H7 (cell line): ENCODE measurements around the gene DNAJC4. TPM values are rescaled to one million over a fixed set of nuclear protein-coding genes. Genes with fewer than 3 reads are reported as not detected.

ENCODE experiments used
- DNase-seq: peaks from one replicate; pipeline ENCODE4 v3.0.0; 2012
- H3K27me3 ChIP-seq: 2 replicates; pipeline ENCODE4 v1.6.0; 2011; ENCODE audit warnings: mild to moderate bottlenecking, low read length; ENCODE audit not compliant: control insufficient read depth, insufficient read depth
- H3K36me3 ChIP-seq: replicated peaks from 2 replicates; pipeline ENCODE4 v1.5.1; 2011; ENCODE audit warnings: low read length; ENCODE audit not compliant: control insufficient read depth, insufficient read depth
- H3K4me3 ChIP-seq: 2 replicates; pipeline ENCODE4 v1.5.1; 2011; ENCODE audit warnings: low read depth, mild to moderate bottlenecking, control low read depth, low read length, moderate library complexity; ENCODE audit not compliant: insufficient read depth
- total RNA-seq: library from RNA; depleted of rRNA; stranded (reverse); fragments of >200 nt; shearing (Covaris generic); gene quantifications from 2 replicates; pipeline ENCODE4 v1.2.3, GENCODE V29; 2014; rRNA removed

DNAJC4 gene, protein sequence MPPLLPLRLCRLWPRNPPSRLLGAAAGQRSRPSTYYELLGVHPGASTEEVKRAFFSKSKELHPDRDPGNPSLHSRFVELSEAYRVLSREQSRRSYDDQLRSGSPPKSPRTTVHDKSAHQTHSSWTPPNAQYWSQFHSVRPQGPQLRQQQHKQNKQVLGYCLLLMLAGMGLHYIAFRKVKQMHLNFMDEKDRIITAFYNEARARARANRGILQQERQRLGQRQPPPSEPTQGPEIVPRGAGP
- total RNA-seq = 12.0 and 18.0 TPM in 2 replicates

DNA sequence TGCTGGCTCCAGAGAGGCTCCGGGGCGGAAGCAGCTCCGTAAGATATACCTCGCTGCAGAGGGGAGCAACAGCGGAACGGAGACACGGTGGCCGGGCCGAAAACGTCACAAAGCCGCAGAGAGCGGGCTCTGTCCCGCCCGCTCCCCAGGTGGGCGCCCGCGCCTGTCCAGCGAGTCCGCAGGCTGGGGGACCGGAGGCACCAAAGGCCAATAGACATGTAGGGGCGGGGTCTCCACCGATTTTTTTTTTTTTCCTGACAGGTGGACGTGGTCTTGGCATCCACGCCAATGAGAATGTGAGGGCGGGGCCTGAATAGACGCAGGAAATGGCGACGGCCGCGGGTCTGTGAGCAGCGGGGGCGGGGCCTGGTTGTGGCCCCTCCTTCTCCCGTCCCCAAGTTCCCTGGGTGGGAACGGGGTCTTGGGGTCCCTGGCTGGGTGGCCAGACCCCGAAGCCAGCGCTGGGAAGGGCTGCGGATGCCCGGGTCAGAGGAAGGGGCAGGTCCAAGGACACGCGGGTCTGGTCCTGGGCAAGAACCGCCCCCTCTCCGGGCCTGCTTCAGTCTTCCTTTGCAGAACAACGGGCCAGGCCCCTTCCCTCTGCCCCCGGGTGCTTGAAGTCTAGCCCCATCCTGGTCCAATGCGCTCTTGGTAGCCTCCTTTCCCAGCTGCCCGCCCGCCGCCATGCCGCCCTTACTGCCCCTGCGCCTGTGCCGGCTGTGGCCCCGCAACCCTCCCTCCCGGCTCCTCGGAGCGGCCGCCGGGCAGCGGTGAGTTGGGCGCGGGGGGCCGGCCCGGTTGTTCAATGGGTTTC, at the start of gene DNAJC4:
DNAJC4 (plus strand) TSS at position 378 of the 814 bp plus-strand sequence; CDS start at position 685, 307 bp downstream.
- Histone ChIP-seq H3K36me3 (no peaks in the 10 kb centered on the region), H3K27me3 (peaks cover 10% of the 10 kb centered on the region; the same call in 1 of the 2 replicates), H3K4me3 (peak within 1 kb of the TSS; percentile 80)
- DNase-seq = peak; percentile 98

DNA sequence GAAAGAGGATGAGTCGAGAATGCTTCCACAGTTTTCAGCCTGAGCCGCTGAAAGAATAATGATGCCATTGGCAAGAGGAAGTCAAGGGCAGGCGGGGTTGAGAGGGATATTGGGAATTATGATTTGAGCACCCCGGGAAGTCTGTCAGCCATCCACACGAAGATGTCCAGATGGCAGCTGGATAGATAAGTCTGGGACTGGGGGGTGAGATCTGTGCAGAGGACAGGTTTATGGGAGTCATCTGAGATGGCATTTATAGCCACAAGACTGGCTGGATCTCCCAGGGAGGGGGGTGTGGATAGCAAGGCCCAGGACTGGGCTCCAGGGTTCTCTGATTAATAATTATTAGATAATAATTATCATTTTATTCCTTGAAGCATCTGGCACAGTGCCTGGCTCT, 49.5 kb upstream of the DNAJC4 start:
- no peak for DNase-seq
- Histone ChIP-seq H3K27me3 (no peaks in the 10 kb centered on the region), H3K4me3 (no peak overlapping the region), H3K36me3 (0 out of 2 replicates have a peak, but pooled peaks cover 2% of the 10 kb centered on the region)

GRCh38 chr11:64181506-64182411, 48.6 kb upstream of the DNAJC4 start:
- DNase-seq = peak; percentile 85
- Histone ChIP-seq H3K36me3 (0 out of 2 replicates have a peak, but pooled peaks cover 2% of the 10 kb centered on the region), H3K4me3 (no peak overlapping the region), H3K27me3 (no peaks in the 10 kb centered on the region)

GRCh38 chr11:64183890-64184289, 46.5 kb upstream of the DNAJC4 start:
- Histone ChIP-seq H3K27me3 (no peaks in the 10 kb centered on the region), H3K4me3 (no peak overlapping the region), H3K36me3 (peaks cover 4% of the 10 kb centered on the region)
- DNase-seq = no peak

DNA sequence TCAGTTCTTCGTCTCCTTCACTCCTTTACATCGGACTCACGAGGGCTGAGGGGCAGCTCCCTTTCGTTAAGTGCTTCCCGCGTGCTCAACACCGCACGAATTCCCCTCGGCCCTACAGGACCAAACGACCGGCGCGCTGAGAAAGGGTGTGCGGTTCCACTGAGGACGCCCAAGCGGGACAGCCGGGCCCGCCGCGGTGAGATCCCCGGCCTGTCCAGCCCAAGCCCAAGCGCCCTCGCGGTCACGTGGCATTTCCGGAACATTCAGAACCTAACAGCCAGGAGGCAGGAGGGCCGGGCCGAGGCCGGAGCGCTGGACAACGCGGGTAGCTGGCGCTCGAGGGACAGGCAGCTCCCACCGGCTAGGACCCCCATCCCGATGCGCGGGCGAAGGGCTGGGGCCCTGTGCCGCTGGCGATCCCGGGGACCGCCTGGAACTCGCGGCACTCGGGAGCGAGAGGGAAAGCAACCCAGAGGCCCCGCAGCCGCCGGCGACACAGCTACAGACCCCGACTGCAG, 45.1 kb upstream of the DNAJC4 start:
- Histone ChIP-seq H3K27me3 (no peaks in the 10 kb centered on the region), H3K4me3 (peak overlapping the region; percentile 82), H3K36me3 (peaks cover 2% of the 10 kb centered on the region)
- DNase-seq = no peak

DNA sequence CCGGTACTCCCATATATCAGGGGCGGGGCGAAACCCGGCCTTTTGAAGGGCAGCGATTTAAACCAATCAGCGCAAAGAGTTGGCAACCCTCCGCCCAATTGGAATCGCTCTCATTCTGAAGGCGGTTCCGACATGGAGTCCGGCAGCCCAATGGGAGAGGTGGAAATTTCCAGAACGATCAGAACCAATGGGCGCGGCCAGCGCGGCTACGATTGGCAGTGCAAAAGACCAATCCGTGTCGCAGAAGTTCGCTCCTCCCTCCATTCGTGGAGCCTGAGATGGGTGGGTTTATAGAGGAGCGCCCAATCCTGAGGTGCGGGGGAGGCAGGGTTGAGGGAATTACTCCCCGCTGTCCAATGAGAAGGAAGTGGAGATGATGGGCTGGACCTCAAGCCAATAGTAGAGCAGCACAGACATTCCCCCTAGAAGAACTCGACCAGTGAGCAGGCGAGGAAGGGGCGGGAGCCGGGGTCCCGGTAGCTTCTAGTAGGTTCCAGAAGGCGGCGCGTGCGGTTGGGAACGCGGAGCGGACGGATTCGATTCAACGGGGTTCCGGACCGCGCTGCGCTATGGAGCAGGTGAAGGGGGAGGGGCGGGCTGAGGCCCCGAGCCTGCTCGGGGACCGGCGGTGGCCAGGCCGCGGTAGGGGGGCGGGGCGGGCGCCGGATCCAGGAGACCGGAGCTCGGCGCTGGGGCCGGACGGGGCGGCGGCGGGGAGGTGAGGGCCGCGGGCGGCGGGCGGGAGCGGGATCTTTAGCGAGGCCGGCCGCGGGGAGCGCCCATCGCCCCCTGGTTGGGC, 44.5 kb upstream of the DNAJC4 start, which contains the start of gene STIP1:
STIP1 (plus strand) TSS at position 479 of the 799 bp plus-strand sequence; CDS start at position 570, 91 bp downstream.
- Histone ChIP-seq H3K27me3 (no peaks in the 10 kb centered on the region), H3K36me3 (peaks cover 2% of the 10 kb centered on the region), H3K4me3 (peak within 1 kb of the TSS; percentile 82)
- peak; percentile 100 for DNase-seq

DNA sequence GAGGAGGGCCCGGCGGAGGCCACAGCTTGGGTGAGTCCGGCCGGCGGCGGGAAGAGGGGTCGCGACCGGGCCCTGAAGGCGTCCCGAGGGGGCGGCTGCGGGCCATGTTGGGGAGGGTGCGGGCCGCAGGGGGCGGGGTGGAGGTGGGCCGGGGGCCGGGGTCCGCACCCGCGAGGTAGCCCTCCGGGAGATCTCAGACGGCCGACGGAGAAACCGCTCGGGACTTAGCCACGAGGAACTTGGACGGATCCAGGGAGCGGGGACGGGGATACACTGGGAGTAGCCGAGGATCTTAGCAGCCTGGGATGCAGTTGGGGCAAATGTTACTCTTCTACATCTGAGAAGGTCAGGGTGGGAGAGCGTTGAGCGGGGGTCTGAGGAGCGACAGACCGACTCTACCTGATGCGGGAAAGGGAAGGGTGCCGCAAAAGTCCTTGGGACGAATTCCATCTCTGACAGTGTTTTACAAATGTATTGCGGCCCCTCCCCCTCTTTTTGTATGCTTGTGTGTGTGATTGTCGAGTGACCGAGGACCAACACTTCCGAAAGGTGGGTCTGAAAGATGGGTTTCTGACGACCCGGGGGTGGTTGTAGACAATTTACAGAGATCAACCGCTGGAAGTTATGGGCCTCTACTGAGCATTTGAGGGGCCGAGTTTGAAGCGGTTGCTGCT, 43.7 kb upstream of the DNAJC4 start:
- Histone ChIP-seq H3K27me3 (no peaks in the 10 kb centered on the region), H3K4me3 (no peak overlapping the region), H3K36me3 (peaks cover 2% of the 10 kb centered on the region)
- DNase-seq = no peak

GRCh38 chr11:64192434-64192833, 37.9 kb upstream of the DNAJC4 start:
- H3K27me3 ChIP-seq = no peaks in the 10 kb centered on the region
- peaks cover 45% of the 10 kb centered on the region for H3K36me3 ChIP-seq
- H3K4me3 ChIP-seq = no peak overlapping the region
- DNase-seq = no peak

DNA sequence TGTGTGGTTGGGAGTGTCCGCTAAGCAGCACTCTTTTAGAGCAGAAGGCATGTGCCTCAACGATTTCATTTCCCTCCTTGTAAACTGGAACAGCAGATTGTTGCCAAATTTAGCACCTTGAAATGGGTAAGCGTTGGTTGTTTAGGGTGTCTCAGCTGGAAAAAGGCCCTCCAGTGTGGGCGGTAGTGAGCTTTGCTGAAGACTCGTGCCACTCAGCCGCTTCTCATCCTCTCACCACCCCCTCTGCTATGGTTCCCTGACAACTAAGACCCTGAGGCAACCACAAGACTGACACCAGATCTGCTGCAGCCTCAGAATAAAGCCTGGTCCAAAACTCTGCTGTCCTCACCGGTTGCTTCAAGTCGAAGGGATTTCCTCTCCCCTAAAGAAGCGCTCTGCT, 33.7 kb upstream of the DNAJC4 start:
- H3K27me3 ChIP-seq = no peaks in the 10 kb centered on the region
- peaks cover 65% of the 10 kb centered on the region for H3K36me3 ChIP-seq
- no peak for DNase-seq
- no peak overlapping the region for H3K4me3 ChIP-seq

DNA sequence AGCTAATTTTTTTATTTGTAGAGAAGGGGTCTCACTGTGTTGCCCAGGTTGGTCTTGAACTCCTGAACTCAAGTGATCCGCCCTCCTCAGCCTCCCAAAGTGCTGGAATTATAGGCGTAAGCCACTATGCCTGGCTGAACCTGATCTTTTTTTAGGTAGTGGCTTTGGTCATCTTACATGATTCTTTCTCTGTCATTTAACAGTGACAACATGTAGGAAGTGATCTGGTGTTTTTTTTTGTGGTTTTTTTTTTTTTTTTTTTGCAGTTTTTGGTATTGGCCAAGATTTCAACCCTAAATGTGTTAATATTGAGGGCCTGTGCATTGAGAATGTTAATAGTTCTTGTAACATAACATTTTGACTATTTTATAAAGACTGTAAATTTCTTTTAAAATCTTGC, 31.8 kb upstream of the DNAJC4 start:
- H3K36me3 ChIP-seq = peaks cover 70% of the 10 kb centered on the region
- no peak for DNase-seq
- no peaks in the 10 kb centered on the region for H3K27me3 ChIP-seq
- no peak overlapping the region for H3K4me3 ChIP-seq

DNA sequence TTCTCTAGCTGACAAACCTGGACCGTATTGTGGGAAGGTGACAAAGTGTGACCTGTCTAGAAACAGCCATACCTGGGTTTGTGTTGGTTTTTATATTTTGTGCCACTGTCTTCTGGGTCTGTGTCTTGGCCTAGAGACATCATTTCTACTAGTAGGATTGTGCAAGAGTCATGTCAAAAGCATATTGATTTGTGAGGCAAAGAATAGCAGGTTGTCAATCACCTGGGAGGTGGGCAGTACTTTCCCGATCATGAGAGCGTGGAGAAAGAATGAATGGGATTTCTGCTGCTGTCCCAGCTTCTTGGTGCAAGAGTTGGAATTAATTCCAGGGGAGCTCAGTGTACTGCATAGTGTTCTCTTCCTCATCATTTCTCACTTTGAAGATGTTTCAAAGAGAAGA, 28.8 kb upstream of the DNAJC4 start:
- Histone ChIP-seq H3K27me3 (no peaks in the 10 kb centered on the region), H3K36me3 (peaks cover 55% of the 10 kb centered on the region), H3K4me3 (no peak overlapping the region)
- DNase-seq = no peak

DNA sequence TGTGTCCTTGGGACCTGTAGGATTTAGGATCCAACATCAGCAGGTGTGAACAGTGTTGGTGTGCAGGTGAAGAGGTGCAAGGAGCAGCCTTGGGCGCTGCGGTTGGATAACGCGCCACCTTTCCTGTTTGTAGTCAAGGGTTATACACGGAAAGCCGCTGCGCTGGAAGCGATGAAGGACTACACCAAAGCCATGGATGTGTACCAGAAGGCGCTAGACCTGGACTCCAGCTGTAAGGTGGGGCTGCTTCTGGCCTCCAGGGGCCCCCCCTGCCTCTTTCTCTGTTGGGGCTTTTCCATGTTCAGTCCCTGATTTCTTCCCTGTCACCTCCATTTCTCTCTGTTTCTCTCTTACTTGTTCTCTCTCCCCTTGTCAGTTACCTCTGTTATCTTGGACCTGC, 27.4 kb upstream of the DNAJC4 start:
- Histone ChIP-seq H3K4me3 (no peak overlapping the region), H3K27me3 (no peaks in the 10 kb centered on the region), H3K36me3 (peaks cover 42% of the 10 kb centered on the region)
- DNase-seq = no peak

GRCh38 chr11:64203421-64204079, 26.8 kb upstream of the DNAJC4 start:
- DNase-seq = no peak
- Histone ChIP-seq H3K4me3 (no peak overlapping the region), H3K36me3 (peaks cover 38% of the 10 kb centered on the region), H3K27me3 (no peaks in the 10 kb centered on the region)
